ENCODE results near the gene FBXO40.

GRCh38 chr3:121677141-121677540 is 84.0 kb downstream of the FBXO40 start:
- no peak for TF ChIP-seq CTCF (IDR thresholded peaks at IDR 0.05)
- TF ChIP-seq POLR2A (IDR thresholded peaks at IDR 0.05), result no peak

Measured in vagina (tissue), 2 donors.